MCF 10A (cell line): Measurements from ENCODE around the gene ZBTB26. TPM values are rescaled to one million over a fixed set of nuclear protein-coding genes. Genes with fewer than 3 reads are reported as not detected.
"Not testable (repeated sequence)": the region's sequence is repeated elsewhere in the genome, so short reads cannot be mapped to it uniquely, and the experiment has no call there.

Experiments
- BruUV-seq: library from RNA; stranded (reverse); fragments of 400-500 nt; replicated peaks from 2 replicates; lab custom pipeline; 2021; lab: Mats Ljungman, UMichigan
- CTCF ChIA-PET: fragments of 300-600 bp; sonication (Branson Sonifier 250); formaldehyde crosslinking; extraction: SDS; loops from one replicate; lab custom pipeline; 2021; ENCODE audit warnings: antibody characterized with exemption, inconsistent platforms; lab: Yijun Ruan, JAX
- POLR2A ChIA-PET: fragments of 300-600, 350-650 bp; sonication (Branson Sonifier 250); formaldehyde crosslinking; extraction: SDS; loops from one replicate; lab custom pipeline; 2020; ENCODE audit warnings: antibody characterized with exemption, inconsistent platforms; lab: Yijun Ruan, JAX
- DNase-seq: peaks from one replicate; pipeline ENCODE4 v3.0.0-alpha.2; 2018; ENCODE audit not compliant: unreplicated experiment
- H3K27ac Mint-ChIP-seq: one replicate; pipeline ENCODE4 v1.8.0; 2022; ENCODE audit warnings: mild to moderate bottlenecking, low read depth, mixed read lengths; ENCODE audit not compliant: unreplicated experiment
- H3K27me3 Mint-ChIP-seq: one replicate; pipeline ENCODE4 v1.8.0; 2022; ENCODE audit warnings: mixed read lengths; ENCODE audit not compliant: insufficient read depth, unreplicated experiment
- H3K36me3 Mint-ChIP-seq: one replicate; pipeline ENCODE4 v1.8.0; 2022; ENCODE audit warnings: mild to moderate bottlenecking, moderate library complexity, mixed read lengths; ENCODE audit not compliant: insufficient read depth, unreplicated experiment
- H3K4me1 Mint-ChIP-seq: one replicate; pipeline ENCODE4 v1.8.0; 2022; ENCODE audit warnings: mixed read lengths; ENCODE audit not compliant: insufficient read depth, unreplicated experiment
- H3K4me3 Mint-ChIP-seq: one replicate; pipeline ENCODE4 v1.8.0; 2022; ENCODE audit warnings: mild to moderate bottlenecking, moderate library complexity, mixed read lengths; ENCODE audit not compliant: unreplicated experiment
- H3K9me3 Mint-ChIP-seq: one replicate; pipeline ENCODE4 v1.8.0; 2022; ENCODE audit warnings: mixed read lengths; ENCODE audit not compliant: unreplicated experiment
- intact Hi-C: fragments of 100-400 bp; cut with micrococcal nuclease; formaldehyde crosslinking; loops from 2 replicates; pipeline ENCODE4 v1.14.1; 2022
- total RNA-seq: library from RNA; stranded (reverse); gene quantifications from 2 replicates; pipeline ENCODE4 v1.2.3, GENCODE V29; 2022
- TF ChIP-seq, protein P1 (sequence below): fragments of 200-600 bp; IDR thresholded peaks from one replicate; pipeline ENCODE4 v1.8.0; 2022; ENCODE audit warnings: antibody characterized with exemption, mild to moderate bottlenecking; ENCODE audit not compliant: unreplicated experiment

The ZBTB26 gene
- total RNA-seq, 1 experiment from 2014 or later: 4.0 TPM

DNA sequence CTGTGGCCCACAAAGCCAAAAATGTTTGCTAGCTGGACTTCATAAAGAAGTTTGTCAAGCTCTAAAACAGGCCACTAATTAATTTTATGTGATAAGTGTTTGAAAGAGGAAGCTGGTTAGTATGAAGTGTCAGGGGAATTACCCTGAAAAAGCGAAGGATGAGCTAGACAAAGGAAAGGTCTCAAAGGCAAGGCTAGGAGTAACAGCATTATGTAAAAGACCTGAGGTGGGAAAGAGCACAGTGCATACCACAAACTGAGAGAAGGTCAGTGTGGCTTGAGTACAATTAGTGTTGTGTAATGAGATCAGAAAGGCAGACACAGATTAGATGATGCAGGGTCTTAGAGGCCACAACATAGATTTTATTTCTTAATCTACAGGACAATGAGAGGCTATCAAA, 55.8 kb downstream of the ZBTB26 start:
- DNase-seq: no peak
- ChIA-PET CTCF (interaction anchor here (1.5 kb wide), 1 partner anchor 21 kb away, joined by 4 read pairs; no protein-coding TSS in a partner anchor), POLR2A (interaction anchor here (1.1 kb wide), 1 partner anchor 38 kb away, joined by 3 read pairs; the partner anchor contains the start of gene ZBTB6)
- no peaks in the 10 kb centered on the region for H3K4me1 Mint-ChIP-seq
- TF ChIP-seq, protein P1, sequence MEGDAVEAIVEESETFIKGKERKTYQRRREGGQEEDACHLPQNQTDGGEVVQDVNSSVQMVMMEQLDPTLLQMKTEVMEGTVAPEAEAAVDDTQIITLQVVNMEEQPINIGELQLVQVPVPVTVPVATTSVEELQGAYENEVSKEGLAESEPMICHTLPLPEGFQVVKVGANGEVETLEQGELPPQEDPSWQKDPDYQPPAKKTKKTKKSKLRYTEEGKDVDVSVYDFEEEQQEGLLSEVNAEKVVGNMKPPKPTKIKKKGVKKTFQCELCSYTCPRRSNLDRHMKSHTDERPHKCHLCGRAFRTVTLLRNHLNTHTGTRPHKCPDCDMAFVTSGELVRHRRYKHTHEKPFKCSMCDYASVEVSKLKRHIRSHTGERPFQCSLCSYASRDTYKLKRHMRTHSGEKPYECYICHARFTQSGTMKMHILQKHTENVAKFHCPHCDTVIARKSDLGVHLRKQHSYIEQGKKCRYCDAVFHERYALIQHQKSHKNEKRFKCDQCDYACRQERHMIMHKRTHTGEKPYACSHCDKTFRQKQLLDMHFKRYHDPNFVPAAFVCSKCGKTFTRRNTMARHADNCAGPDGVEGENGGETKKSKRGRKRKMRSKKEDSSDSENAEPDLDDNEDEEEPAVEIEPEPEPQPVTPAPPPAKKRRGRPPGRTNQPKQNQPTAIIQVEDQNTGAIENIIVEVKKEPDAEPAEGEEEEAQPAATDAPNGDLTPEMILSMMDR: no peak
- H3K27ac Mint-ChIP-seq: peak overlapping the region; percentile 10
- H3K27me3 Mint-ChIP-seq: no peaks in the 10 kb centered on the region
- no TSS peak for BruUV-seq
- H3K36me3 Mint-ChIP-seq: peaks cover 85% of the 10 kb centered on the region
- intact Hi-C loops: no loop called here
- no peak overlapping the region for H3K4me3 Mint-ChIP-seq
- H3K9me3 Mint-ChIP-seq: no peaks in the 10 kb centered on the region

DNA sequence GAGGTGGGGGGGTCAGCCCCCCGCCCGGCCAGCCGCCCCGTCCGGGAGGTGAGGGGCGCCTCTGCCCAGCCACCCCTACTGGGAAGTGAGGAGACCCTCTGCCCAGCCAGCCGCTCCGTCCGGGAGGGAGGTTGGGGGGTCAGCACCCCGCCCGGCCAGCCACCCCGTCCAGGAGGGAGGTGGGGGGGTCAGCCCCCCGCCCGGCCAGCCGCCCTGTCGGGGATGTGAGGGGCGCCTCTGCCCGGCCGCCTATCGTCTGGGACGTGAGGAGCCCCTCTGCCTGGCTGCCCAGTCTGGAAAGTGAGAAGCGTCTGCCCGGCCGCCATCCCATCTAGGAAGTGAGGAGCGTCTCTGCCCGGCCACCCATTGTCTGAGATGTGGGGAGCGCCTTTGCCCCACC, 64.0 kb downstream of the ZBTB26 start:
- BruUV-seq, intact Hi-C loops: not testable (repeated sequence)

DNA sequence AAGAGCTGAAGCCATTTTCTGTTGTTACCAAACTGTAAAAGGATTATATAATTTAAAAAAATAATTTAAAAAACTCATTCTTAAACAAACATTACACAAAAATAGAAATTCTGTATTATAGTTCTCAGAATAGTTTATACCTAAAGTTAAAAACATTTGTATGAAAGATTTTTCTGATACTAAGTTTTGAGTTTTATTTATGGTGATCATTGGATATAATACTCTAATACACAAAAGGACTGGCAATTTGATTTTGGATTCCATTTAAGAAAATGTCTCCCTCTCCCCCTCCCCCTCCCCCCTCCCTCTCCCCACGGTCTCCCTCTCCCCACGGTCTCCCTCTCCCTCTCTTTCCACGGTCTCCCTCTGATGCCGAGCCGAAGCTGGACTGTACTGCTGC, 65.2 kb downstream of the ZBTB26 start:
- Mint-ChIP-seq H3K27me3 (no peaks in the 10 kb centered on the region), H3K4me3 (no peak overlapping the region), H3K27ac (no peak overlapping the region), H3K36me3 (peaks cover 73% of the 10 kb centered on the region), H3K4me1 (no peaks in the 10 kb centered on the region), H3K9me3 (no peaks in the 10 kb centered on the region)
- intact Hi-C loops: no loop called here
- no peak for DNase-seq
- POLR2A ChIA-PET: no interaction called here
- TF ChIP-seq, protein P1: no peak
- no TSS peak for BruUV-seq
- CTCF ChIA-PET: interaction anchor here (0.6 kb wide), 1 partner anchor 333 kb away, joined by 3 read pairs; no protein-coding TSS in a partner anchor

More for the DNA sequence above, 64.0 kb downstream of the ZBTB26 start:
- CTCF ChIA-PET, H3K4me3 Mint-ChIP-seq, DNase-seq, H3K4me1 Mint-ChIP-seq, POLR2A ChIA-PET, H3K27ac Mint-ChIP-seq, H3K9me3 Mint-ChIP-seq, H3K27me3 Mint-ChIP-seq: not testable (repeated sequence)
- H3K36me3 Mint-ChIP-seq: peaks cover 66% of the 10 kb centered on the region

Other genes with a start within 250 kb of the ZBTB26 start
- not detected in 2 replicates for gene OR1L4, start 207.5 kb downstream of the ZBTB26 start, total RNA-seq
- gene OR1L6, start 189.2 kb downstream of the ZBTB26 start, total RNA-seq: not detected in 2 replicates
- not detected in 2 replicates for gene OR5C1, start 142.6 kb downstream of the ZBTB26 start, total RNA-seq
- gene OR1K1, start 131.4 kb downstream of the ZBTB26 start, total RNA-seq: not detected in 2 replicates
- gene PDCL, start 102.9 kb downstream of the ZBTB26 start, total RNA-seq: 11.1 and 11.2 TPM in 2 replicates
- 52.4 and 59.1 TPM in 2 replicates for gene RC3H2, start 26.2 kb downstream of the ZBTB26 start, total RNA-seq
- gene ZBTB6, start 18.2 kb downstream of the ZBTB26 start, total RNA-seq: 8.5 and 10.4 TPM in 2 replicates
- 41.1 and 43.1 TPM in 2 replicates for gene RABGAP1, start 9.5 kb upstream of the ZBTB26 start, total RNA-seq
- gene GPR21, start 102.2 kb upstream of the ZBTB26 start, total RNA-seq: 0.37 TPM in 1 of 2 replicates, not detected in the other